ENCODE results near the gene DOK3.

DOK3 gene

DNA sequence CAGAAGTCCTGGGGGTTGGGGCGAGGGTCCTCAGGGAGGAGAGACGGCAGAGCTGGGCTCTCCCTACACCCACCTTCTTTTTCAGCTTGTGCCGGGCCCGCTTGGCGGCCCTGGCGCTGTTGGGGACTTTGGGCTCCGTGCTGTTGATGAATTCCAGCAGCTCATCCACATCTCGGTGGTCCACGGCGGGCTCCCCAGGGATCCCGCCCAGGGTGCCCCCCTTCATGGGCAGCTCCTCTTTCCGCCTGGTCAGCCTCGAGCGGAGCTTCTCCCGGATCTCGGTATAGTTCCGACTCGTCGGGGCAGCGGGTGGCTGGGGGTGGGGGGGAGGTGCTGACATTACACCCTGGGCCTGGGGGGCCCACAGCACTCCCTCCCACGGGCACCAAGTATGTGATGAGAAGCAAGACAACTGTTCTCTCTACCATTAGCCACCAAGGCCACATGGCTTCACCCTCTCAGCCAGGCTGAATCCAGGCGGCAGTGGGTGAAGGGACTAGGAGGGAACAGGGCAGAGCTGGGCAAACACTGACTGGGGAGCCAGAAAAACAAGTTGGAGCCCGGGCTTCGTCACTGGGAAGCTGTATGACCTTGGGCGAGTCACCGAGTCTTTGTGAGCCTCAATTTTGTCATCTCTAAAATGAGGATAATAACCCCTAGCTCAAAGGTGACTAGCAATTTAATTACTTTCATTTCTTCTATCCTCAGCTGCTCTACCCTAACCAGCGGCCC lies 21.7 kb upstream of the DOK3 start:
- FAIRE-seq: no peak

DNA sequence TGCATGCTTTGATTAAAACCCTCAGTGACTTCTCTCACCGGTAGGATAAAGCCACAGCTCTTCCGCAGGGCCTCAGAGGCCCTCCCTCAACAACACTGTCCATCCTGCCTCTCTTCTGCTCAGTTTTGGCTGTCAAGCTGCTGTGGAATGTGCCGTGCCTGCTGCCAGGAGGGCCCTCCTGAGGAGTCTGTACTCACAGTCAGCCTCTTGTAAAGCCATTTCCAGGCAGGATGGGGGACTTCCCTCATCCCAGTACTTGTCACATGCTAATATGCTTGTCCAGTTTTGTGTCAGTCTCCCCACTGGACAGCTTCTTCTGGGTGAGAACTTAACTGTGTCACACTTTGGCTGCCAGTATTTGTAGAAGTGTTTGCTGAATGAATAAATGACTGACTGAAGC lies 21.0 kb upstream of the DOK3 start:
- FAIRE-seq: no peak

DNA sequence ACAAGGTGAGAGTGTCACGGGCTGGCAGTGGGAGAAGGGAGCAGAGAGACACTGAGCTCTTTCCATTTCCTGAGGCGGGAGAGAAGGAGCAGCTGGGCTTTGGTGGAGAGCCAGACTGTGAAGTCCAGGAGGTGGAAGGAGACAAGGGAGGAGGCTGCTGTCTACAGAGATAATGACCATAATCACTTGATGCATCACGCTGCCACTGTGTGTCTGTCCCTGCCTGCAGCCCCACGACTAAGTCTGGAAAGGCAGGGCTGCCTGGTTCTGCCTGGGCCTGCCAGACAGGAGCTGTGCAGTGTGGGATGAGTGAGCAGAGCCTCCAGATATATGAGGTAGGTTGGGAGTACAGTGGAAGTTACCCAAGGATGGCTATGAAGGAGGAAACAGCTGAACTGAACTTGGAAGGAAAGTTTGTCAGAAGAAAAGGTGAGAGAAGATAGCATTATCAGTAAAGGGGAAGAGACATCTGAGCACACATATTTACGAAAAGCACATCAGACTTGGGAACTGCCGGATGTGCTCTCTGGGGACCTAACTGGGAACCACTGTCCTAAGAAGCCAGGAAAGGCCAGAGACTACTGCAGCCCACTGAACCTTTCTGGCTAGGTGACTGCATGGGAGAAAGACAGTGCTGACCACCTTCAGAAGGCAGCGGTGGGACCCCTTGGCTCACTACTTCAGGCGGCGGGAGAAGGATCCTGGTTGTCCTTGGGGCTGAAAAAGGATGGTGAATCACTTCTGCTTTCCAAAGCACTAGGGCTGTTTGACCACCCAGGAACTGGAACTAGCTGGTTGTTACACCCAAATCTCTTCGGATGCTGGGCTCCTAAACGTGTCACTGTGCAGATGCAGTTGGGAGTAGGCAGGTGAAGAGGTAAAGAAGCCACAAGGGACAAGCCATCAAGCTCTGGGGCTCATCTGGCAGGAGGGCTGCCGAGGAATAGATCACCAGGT lies 19.9 kb upstream of the DOK3 start:
- FAIRE-seq: no peak

DNA sequence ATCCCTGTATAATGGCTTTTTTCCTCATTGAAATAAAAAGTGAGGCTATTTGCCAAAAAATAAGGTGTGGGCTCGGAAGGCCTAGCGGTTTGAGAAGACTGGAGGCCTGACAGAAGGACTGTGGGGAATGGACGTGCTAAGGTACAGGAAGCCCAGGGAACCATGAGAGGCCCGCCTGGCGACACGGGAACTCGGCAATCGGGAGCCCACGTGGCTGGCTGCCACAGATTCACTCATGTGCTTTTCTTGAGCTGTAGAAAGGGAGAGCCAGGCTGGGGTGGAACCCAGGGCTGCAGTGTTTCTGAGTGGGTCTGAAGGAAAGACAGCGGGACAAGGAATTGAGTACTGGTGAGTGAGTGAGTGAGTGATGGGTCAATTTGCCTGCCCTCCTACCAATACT lies 19.0 kb upstream of the DOK3 start:
- FAIRE-seq: no peak

DNA sequence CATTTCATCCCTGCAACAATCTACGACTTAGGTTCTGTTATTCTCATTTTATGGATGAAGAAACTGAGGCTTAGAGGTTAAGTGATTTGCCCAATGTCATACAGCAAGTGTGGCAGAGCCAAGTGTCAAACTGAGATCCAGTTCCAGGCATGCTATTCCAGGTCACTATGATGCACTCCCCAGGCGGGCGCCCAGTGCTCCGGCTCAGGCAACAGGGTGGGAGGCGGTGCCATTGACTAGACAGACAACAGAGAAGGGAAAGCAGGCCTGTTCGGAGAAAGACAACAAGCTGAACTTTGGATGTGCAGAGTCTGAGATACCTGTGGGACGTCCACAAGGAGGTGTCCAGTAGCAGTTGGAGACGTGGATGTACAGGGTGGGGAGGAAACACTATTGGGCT lies 18.0 kb upstream of the DOK3 start:
- no peak for FAIRE-seq

DNA sequence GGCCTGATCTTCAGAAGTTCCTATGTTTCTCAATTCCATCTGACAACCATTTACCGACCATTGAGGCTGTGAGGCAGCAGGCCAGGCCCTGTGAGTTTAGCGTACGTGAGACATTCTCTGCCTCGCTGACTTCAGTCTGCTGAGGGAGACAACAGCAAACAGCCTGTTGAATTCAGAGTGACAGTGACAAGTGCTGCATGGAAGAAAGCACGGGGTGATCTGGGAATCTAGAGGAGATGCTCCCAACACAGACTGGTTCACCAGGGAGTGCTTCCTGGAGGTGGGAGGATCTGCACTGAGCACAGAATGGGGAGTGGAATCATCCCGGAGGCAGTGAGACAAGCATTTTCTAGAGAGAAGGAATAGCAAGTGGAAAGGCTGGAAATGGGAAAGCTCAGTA lies 17.2 kb upstream of the DOK3 start:
- FAIRE-seq: no peak

DNA sequence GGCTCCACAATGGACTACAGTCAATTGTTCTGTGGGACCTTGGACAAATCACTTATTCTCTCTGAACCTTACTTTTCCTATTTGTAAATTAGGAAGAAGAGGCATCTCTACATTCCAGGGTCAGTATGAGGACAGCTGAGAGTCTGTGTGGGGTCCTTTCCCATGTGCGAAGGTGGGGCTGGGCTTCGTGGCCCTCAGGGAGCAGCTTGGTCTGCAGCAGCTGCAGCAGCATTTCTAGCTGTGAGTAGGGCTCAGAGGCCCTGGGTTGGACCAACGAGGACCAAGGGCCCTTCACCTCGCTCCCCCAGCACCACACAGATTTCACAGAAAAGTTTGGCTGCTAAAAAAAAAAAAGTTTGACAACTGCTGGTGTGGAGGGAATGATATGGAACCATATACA lies 16.6 kb upstream of the DOK3 start:
- FAIRE-seq: no peak

DNA sequence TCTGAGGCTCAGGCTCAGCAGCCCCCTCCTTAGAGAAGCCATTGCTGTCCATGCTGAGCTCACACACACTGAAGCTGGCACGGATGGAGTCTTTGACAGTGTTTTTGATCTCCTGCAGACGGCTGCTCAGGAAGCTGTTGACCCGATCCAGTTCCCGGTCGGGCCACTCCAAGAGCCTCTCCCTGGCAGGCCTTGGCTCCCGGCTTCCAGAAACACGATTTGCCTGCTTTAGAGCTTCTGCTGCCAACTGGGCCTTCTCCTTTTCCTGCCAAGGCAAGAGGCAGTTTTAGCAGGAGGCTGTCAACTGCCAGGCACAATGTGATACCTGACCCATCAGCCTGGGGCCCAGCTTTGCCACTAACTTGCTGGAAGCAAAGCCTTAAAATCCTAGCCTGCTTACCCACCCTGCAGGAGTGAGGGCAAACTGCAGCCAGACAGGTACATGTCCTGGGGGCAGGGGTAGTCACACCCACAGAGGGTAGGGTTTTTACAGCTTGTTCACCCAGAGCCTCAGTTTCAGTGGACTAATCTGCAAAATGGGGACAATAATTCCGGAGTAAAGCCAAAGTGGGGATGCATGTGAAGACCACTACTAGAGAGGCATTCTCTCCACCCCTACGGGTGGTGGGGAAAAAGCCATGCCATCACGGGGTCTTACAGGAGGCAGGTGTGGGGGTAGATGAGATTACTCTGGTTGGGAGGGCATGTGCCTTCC lies 15.5 kb upstream of the DOK3 start:
- FAIRE-seq: no peak

DNA sequence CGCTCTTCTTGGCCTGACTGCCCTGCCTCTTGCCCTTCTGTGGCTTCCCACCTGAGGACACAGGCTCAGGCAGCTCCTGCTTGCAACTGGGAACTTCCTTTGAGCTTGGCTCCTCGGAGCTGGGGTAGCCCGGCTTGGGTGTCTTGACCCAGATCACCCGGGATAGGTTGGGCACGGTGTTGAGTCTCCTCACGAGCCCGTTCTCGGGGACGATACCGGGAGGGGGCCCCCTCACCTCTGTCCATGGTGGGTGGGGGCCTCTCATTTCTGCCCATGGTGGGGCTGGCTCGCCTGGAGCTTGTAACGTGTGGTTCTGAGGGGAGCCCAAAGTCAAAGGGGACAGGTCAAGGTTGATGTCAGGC lies 14.9 kb upstream of the DOK3 start:
- FAIRE-seq: no peak

DNA sequence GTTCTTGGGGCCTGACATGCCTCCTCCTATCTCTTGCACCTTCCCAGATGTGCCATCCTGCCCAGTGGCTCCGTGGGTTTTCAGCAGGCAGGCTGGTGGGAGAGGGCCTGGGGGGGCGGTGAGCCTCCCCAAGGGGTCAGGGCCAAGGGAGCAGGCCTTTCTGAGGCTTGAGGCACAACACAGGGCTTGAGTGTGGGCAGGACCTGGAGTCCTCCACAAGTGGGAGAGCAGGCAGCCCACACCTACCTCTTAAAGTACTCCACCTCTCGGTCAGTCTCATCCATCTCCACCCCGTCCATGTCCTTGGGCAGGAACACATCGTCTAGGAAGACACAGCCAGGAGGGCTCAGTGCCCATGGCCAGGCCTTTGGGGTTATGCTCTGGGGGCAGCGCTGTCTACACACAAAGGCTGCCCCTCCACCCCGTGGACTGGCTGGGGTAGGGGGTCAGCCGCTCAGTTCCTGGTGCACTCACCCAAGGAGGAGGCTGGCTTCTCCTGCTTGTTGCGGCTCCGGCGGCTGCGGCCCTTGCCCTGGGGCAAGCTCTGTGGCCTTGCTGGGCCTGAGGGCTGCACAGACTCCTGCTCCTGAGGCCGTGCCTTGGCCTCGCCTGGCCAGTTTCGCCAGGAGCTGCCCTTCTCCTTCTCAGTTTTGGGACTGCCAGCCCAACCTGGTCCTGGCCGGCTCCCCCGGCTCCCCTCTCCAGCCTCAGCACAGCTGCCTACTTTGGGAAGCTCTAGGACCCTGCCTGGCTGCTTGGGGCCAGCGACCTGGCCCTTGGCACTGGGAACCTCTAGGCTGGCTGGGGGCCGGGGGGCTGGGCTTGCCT lies 14.3 kb upstream of the DOK3 start:
- no peak for FAIRE-seq

DNA sequence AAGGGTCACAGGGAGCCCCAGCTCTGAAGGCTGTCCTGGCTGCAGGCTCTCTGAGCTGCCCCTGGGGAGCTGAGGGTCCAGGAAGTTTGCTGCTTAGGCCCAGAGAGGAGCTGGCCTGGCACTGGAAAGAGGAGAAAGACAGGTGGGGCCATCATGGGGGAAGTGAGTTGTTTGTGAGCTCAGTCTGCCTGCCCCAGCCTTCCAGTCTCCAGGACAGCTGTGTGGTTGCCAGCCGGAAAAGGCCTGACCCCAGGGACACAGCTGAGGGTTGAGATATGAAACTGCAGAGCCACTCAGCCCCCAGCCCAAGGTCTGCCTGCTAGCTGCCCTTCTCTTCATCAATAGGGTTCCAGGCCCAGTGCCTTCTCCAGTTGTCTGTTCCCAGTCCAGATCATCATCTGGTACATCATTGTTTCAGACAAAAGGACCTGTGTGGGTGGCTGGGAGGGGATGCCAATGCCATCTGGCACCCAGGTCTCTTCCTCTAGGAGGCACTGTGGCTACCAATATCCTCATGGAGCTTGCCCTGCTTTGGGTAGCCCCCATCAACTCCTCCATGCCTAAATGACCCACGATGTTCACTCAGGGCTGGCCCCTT lies 11.4 kb upstream of the DOK3 start:
- no peak for FAIRE-seq

DNA sequence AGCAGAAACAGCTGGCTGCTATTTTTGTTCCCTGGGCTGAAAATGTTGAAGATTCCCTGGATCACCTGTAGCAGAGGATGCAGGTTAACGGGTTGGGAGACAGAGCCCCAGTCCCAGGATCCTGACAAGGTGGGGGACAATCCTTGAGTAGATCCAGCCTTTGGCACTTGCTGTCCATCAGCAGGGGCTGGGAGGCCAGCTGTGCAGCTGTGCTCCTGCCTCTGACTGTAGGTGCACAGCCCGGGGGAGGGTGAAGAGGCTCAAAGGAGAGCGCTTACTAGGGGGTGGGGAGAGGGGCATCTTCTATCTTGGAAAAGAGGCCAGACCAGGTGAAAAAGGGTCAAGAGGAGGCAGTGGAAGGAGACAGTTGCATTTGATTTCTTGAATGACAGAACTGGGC lies 10.6 kb upstream of the DOK3 start:
- FAIRE-seq: no peak

DNA sequence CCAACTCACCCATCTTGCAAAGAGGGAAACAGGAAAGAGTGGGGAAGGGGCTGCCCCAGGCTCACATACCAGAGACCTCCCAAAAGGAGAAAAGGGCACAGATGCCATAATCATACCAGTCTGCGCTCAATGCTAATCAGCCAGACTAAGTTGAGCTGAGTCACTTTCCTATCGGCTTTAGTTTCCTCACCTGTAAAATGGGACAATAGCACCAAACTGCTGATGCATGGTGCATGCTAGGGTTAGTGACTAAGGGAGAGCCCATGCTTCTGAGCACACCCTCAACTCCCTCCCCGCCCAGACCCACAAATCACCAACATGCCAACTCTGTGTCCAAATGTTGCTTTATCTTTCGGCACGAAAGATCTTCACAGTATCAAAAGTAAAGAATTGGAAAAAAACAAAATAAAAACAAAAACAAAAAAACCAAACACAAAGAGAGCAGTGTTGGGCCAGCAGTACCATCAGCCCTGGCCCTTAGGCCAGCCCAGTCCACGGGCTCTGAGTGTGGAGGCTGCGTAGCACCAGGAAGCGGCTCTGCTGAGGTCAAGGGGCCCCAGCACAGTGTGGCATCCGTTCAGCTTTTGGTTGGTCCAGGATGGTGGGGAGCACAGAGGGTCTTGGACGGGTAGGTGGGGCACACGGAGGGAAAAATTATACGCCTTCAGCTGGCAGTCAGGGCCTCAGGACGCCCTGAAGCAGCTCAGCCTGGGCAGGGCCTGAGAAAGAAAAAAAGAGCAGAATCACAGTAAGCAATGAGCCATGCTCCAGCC lies 10.0 kb upstream of the DOK3 start:
- no peak for FAIRE-seq

DNA sequence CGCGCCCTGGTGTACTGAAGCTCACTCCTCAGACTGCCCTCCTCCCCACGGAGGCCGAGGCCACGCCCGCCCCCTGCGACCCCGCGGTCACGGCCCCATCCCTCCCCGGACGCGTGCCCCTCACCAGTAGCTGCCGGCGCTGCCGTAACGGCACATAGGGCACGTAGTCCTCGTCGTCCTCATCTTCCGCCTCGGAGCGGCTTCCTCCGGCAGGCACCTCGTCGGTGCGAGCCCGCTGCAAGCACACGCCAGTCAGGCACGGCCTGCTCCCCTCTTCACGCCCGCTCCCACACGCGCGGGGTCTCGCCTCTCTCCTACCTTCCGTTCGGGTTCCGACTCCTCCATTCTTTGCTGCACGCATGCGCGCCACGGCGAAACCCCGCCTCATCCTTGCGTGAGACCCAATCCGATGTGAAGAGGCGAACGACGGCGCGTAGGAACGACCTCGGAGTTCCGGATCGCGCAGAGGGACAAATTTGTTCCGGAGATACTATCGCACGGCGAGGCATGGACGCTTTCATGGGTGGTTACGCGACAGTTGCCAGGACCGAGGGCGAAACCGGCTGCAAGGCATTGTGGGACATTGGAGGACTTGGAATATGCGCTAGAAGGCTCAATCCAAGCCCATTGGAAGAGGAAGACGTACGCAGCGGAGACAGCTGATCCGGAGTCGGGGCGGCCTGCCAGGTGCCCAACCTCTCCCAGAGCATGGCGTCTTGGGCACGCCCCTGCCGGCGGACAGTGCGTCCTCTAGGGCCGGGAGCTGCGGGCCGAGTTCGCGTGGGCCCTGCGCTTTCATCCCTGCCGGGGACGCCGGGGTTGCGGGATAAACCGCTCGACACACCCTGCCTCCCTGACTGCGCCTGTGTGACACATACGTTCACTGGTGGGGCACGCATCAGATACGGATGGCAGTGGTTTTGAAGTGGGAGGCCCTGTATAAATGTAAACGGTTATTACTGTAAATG lies 7.3 kb upstream of the DOK3 start, which contains the start of gene DDX41:
Gene DDX41 (minus strand): TSS at position 361 of the 968 bp plus-strand sequence. CDS start 16 bp downstream, at position 345.
- FAIRE-seq: peak; percentile 99

DNA sequence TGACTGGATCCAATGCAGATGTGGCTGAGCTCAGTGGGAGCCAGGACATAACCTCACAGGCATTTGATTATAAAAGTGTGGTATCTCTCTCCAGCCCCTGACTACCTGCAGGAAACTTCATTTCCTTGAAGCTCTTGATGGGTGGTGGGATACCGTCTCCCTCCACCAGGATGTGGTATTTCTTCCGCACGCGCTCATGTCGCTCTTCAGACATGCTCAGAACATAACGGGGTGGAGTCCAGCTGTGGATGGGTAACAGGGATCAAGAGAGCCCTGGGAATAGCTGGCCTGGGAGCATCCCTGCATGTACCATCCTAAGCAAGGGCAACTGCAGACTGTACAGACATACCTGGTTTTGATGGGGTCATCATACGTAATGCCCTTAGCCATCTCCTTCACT lies 6.0 kb upstream of the DOK3 start:
- FAIRE-seq: no peak

DNA sequence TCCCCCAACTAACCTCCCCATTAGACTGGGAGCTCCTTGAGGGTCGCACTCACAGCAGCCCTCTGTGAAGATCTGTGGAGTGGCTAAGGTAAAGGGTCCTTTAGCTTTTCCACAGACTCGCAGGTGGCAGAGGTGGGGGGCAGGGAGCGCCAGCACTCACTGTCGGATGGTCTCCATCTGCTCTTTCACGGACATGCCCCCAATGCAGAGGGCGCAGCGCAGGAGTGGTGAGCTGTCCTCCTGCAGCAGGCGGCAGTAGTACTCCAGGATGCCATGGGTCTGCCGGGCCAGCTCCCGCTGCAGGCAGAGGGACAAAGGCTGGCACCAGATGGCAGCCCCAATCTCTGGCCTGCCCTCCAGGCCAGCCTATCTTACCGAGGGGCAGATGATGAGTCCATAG lies 4.9 kb upstream of the DOK3 start:
- no peak for FAIRE-seq

DNA sequence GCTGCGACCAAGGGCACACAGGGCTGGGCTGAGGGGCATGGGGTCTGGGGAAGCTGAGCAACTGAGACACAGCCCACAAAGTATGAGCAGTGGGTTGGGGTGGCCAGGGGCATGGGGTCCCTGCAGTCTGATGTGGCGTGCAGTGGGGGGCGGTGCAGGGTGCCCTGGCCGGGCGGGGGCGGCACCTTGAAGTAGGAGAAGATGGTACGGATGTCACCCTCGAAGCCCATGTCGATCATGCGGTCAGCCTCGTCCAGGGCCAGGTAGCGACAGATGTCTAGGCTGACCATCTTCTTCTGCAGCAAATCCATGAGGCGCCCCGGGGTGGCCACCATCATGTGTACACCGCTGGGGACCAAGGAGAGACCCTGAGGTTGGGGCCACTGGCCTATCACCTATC lies 3.9 kb upstream of the DOK3 start:
- no peak for FAIRE-seq

DNA sequence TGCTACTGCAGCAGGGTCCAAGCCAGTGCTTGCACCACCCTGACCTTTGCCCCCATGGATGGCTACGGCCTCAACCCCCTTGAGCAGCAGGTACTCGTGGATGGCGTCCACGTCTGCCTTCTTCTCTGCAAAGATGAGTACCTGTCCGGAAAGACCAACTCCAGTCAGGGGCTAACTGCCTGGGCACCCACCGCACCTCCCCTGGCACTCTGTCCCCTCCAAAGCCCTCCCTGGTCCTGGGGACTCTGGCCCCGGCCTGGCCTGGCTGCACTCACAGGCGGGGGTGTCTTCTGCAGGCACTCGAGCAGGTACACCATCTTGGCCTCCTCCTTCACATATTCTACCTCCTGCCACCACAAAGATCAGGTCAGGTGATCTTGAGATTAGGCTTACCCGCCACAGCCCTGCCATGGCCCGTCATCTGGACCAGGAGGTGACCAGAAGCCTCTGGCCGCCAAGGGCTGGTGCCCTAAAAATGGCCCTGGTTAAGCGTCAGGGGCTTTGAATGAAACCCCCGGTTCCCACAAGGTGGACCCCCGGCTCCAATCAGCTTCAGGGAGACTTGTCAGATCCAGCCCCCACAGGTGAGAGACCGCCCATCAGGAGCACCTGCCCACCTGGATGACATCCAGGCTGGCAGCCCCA lies 3.2 kb upstream of the DOK3 start:
- FAIRE-seq: no peak

DNA sequence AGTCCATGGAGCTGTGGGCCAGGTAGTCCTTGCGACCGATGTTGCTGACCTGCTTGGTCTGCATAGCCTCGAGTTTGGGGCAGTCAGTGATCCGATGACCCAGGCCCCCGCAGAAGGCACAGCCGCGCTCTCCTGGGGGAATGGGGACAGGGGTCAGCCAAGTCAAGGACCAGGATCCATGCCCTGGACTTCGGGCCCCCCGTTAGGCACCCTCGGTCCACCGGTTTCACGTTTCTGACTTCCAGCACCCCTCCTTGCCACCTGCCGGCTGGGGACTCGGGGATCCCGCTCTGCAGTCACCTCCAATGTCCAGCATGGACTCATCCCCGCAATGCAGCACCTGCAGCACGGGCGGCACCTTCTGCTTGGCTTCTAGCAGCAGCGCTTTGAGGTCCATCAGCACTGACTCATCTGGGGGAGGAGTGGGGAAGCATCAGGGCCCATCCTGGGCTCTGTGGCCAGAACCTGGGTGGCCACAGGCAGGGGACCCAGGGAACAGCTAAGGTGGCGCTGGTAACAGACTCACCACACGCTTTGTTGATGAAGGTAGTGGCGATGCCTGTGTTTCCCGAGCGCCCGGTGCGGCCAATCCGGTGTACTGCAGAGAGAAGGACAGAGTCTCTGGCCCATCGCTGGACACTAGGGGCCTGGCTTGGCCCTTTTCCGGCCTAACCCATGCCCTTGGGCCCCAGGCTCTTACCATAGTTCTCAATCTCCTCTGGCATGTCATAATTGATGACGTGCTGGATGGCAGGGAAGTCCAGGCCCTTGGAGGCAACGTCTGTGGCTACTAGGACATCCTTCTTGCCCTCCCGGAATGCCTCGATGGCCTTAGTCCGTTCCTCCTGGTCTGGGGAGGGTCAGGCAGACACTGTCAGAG lies 2.4 kb upstream of the DOK3 start:
- no peak for FAIRE-seq
